Measurements from ENCODE around the gene SMKR1. TPM values are rescaled to one million over a fixed set of nuclear protein-coding genes. Genes with fewer than 3 reads are reported as not detected.

SMKR1 gene
- total RNA-seq, 1 donor from 2014 or later: not detected

GRCh38 chr7:129535896-129536295 is 33.6 kb downstream of the SMKR1 start:
- TF ChIP-seq CTCF (IDR thresholded peaks at IDR 0.05; ENCODE audit: unreplicated experiment): no peak
- H3K27me3 Mint-ChIP-seq (ENCODE audit: unreplicated experiment): peaks cover 1% of the 10 kb centered on the region
- H3K27ac Mint-ChIP-seq (ENCODE audit: unreplicated experiment): peak overlapping the region; percentile 16
- no peak overlapping the region for H3K4me3 Mint-ChIP-seq (ENCODE audit: unreplicated experiment)
- no peaks in the 10 kb centered on the region for H3K36me3 Mint-ChIP-seq (ENCODE audit: low read depth, unreplicated experiment)
- H3K4me1 Mint-ChIP-seq (ENCODE audit: unreplicated experiment): no peaks in the 10 kb centered on the region
- no peaks in the 10 kb centered on the region for H3K9me3 Mint-ChIP-seq (ENCODE audit: unreplicated experiment)
- no peak for DNase-seq (ENCODE audit: low spot score)

- Mint-ChIP-seq H3K9me3 (ENCODE audit: unreplicated experiment) (no peaks in the 10 kb centered on the region), H3K36me3 (ENCODE audit: low read depth, unreplicated experiment) (no peaks in the 10 kb centered on the region), H3K4me1 (ENCODE audit: unreplicated experiment) (no peaks in the 10 kb centered on the region), H3K27ac (ENCODE audit: unreplicated experiment) (no peak overlapping the region), H3K27me3 (ENCODE audit: unreplicated experiment) (peaks cover 1% of the 10 kb centered on the region), H3K4me3 (ENCODE audit: unreplicated experiment) (no peak overlapping the region)
- no peak for TF ChIP-seq CTCF (IDR thresholded peaks at IDR 0.05; ENCODE audit: unreplicated experiment)
- no peak for DNase-seq (ENCODE audit: low spot score)
Measured at GRCh38 chr7:129536323-129536722, 34.0 kb downstream of the SMKR1 start.

GRCh38 chr7:129538790-129539189 is 36.5 kb downstream of the SMKR1 start:
- Mint-ChIP-seq H3K4me3 (ENCODE audit: unreplicated experiment) (no peak overlapping the region), H3K27ac (ENCODE audit: unreplicated experiment) (no peak overlapping the region), H3K27me3 (ENCODE audit: unreplicated experiment) (peaks cover 5% of the 10 kb centered on the region), H3K4me1 (ENCODE audit: unreplicated experiment) (no peaks in the 10 kb centered on the region), H3K9me3 (ENCODE audit: unreplicated experiment) (no peaks in the 10 kb centered on the region), H3K36me3 (ENCODE audit: low read depth, unreplicated experiment) (no peaks in the 10 kb centered on the region)
- no peak for TF ChIP-seq CTCF (IDR thresholded peaks at IDR 0.05; ENCODE audit: unreplicated experiment)
- no peak for DNase-seq (ENCODE audit: low spot score)

- Mint-ChIP-seq H3K27me3 (ENCODE audit: unreplicated experiment) (peaks cover 4% of the 10 kb centered on the region), H3K4me1 (ENCODE audit: unreplicated experiment) (no peaks in the 10 kb centered on the region), H3K27ac (ENCODE audit: unreplicated experiment) (no peak overlapping the region), H3K36me3 (ENCODE audit: low read depth, unreplicated experiment) (no peaks in the 10 kb centered on the region), H3K4me3 (ENCODE audit: unreplicated experiment) (no peak overlapping the region), H3K9me3 (ENCODE audit: unreplicated experiment) (no peaks in the 10 kb centered on the region)
- DNase-seq (ENCODE audit: low spot score): no peak
- TF ChIP-seq CTCF (IDR thresholded peaks at IDR 0.05; ENCODE audit: unreplicated experiment): no peak
Measured at GRCh38 chr7:129540340-129540739, 38.0 kb downstream of the SMKR1 start.

- no peak overlapping the region for H3K4me3 Mint-ChIP-seq (ENCODE audit: unreplicated experiment)
- H3K27ac Mint-ChIP-seq (ENCODE audit: unreplicated experiment): no peak overlapping the region
- no peak for DNase-seq (ENCODE audit: low spot score)
- H3K9me3 Mint-ChIP-seq (ENCODE audit: unreplicated experiment): no peaks in the 10 kb centered on the region
- no peak for TF ChIP-seq CTCF (IDR thresholded peaks at IDR 0.05; ENCODE audit: unreplicated experiment)
- peaks cover 4% of the 10 kb centered on the region for H3K27me3 Mint-ChIP-seq (ENCODE audit: unreplicated experiment)
- no peaks in the 10 kb centered on the region for H3K4me1 Mint-ChIP-seq (ENCODE audit: unreplicated experiment)
- no peaks in the 10 kb centered on the region for H3K36me3 Mint-ChIP-seq (ENCODE audit: low read depth, unreplicated experiment)
Measured at GRCh38 chr7:129544700-129545099, 42.4 kb downstream of the SMKR1 start.
